WTC11 (cell line): Measurements from ENCODE around the gene LRRFIP1. TPM values are rescaled to one million over a fixed set of nuclear protein-coding genes. Genes with fewer than 3 reads are reported as not detected.

ENCODE experiments used
- ATAC-seq: fragments of 200-7000 bp; cut with Tn5 transposase; 2 replicates; pipeline ENCODE4 v1.10.0; 2021; ENCODE audit warnings: mild to moderate bottlenecking, moderate library complexity
- CTCF ChIA-PET: fragments of 300-600 bp; sonication (Branson Sonifier 250); formaldehyde crosslinking; loops from one replicate; lab custom pipeline; 2021; ENCODE audit warnings: antibody characterized with exemption; lab: Charles Lee
- POLR2A ChIA-PET: fragments of 350-600 bp; sonication (Branson Sonifier 250); formaldehyde crosslinking; loops from one replicate; lab custom pipeline; 2021; ENCODE audit warnings: antibody characterized with exemption; lab: Charles Lee
- DNase-seq: peaks from one replicate; pipeline ENCODE4 v3.0.0; 2021; ENCODE audit warnings: low spot score
- H3K27ac Mint-ChIP-seq: 2 replicates; pipeline ENCODE4 v1.8.0; 2021; ENCODE audit warnings: mixed read lengths
- H3K27me3 Mint-ChIP-seq: 2 replicates; pipeline ENCODE4 v1.8.0; 2021; ENCODE audit warnings: low read depth, mild to moderate bottlenecking, moderate library complexity, mixed read lengths
- H3K36me3 Mint-ChIP-seq: 2 replicates; pipeline ENCODE4 v1.8.0; 2021; ENCODE audit warnings: mixed read lengths
- H3K4me1 Mint-ChIP-seq: 2 replicates; pipeline ENCODE4 v1.8.0; 2022; ENCODE audit warnings: mixed read lengths
- H3K4me3 Mint-ChIP-seq: 2 replicates; pipeline ENCODE4 v1.8.0; 2021; ENCODE audit warnings: mild to moderate bottlenecking, moderate library complexity, mixed read lengths
- H3K9me3 Mint-ChIP-seq: 2 replicates; pipeline ENCODE4 v1.8.0; 2021; ENCODE audit warnings: mixed read lengths
- GABPB1 ChIP-seq: sonication (generic); formaldehyde crosslinking; IDR thresholded peaks from 2 replicates; pipeline ENCODE4 v1.8.1; 2023; ENCODE audit warnings: mild to moderate bottlenecking, missing genetic modification reagents
- GRHL2 ChIP-seq: fragments of 250-450 bp; sonication (Bioruptor Pico); IDR thresholded peaks from 2 replicates; pipeline ENCODE4 v1.8.0; 2022; ENCODE audit warnings: mild to moderate bottlenecking, moderate library complexity; ENCODE audit not compliant: insufficient replicate concordance, severe bottlenecking
- GTF2I ChIP-seq: fragments of 250-450 bp; sonication (Bioruptor Pico); conservative IDR thresholded peaks from 2 replicates; pipeline ENCODE4 v1.4.0; 2021; ENCODE audit warnings: mild to moderate bottlenecking
- JAZF1 ChIP-seq: fragments of 250-450 bp; sonication (Bioruptor Pico); IDR thresholded peaks from 2 replicates; pipeline ENCODE4 v1.9.0; 2021; ENCODE audit warnings: moderate library complexity, mild to moderate bottlenecking, inconsistent platforms
- NR3C1 ChIP-seq: sonication (generic); formaldehyde crosslinking; conservative IDR thresholded peaks from 2 replicates; pipeline ENCODE4 v1.8.1; 2023; ENCODE audit warnings: low read depth, mild to moderate bottlenecking, missing genetic modification reagents
- SMAD3 ChIP-seq: sonication (generic); formaldehyde crosslinking; IDR thresholded peaks from 2 replicates; pipeline ENCODE4 v1.8.0; 2022; ENCODE audit warnings: missing genetic modification reagents, mild to moderate bottlenecking, borderline replicate concordance
- ZNF121 ChIP-seq: sonication (generic); formaldehyde crosslinking; IDR thresholded peaks from 2 replicates; pipeline ENCODE4 v1.8.0; 2023; ENCODE audit warnings: missing genetic modification reagents
- ZNF138 ChIP-seq: sonication (generic); formaldehyde crosslinking; conservative IDR thresholded peaks from 2 replicates; pipeline ENCODE4 v1.8.1; 2022; ENCODE audit warnings: mild to moderate bottlenecking, moderate library complexity, missing genetic modification reagents
- ZNF219 ChIP-seq: sonication (generic); formaldehyde crosslinking; IDR thresholded peaks from 2 replicates; pipeline ENCODE4 v1.8.0; 2023; ENCODE audit warnings: missing genetic modification reagents, mild to moderate bottlenecking, borderline replicate concordance
- ZNF317 ChIP-seq: sonication (generic); formaldehyde crosslinking; IDR thresholded peaks from 2 replicates; pipeline ENCODE4 v1.8.1; 2023; ENCODE audit warnings: low read depth, mild to moderate bottlenecking, moderate library complexity, missing genetic modification reagents, borderline replicate concordance
- ZNF671 ChIP-seq: fragments of 250-450 bp; sonication (Bioruptor Pico); IDR thresholded peaks from 2 replicates; pipeline ENCODE4 v1.8.0; 2021; ENCODE audit warnings: mild to moderate bottlenecking
- total RNA-seq: library from RNA; stranded (reverse); gene quantifications from 3 replicates; pipeline ENCODE4 v1.2.3, GENCODE V29; 2021
- TF ChIP-seq, protein P1 (sequence below): sonication (generic); formaldehyde crosslinking; IDR thresholded peaks from 2 replicates; pipeline ENCODE4 v1.8.0; 2022; ENCODE audit warnings: missing genetic modification reagents
- TF ChIP-seq, protein P2 (sequence below): sonication (generic); formaldehyde crosslinking; IDR thresholded peaks from 2 replicates; pipeline ENCODE4 v1.8.0; 2022; ENCODE audit warnings: mild to moderate bottlenecking, missing genetic modification reagents
- TF ChIP-seq, protein P3 (sequence below): sonication (generic); formaldehyde crosslinking; IDR thresholded peaks from 2 replicates; pipeline ENCODE4 v1.8.1; 2022; ENCODE audit warnings: low read depth, mild to moderate bottlenecking, moderate library complexity, missing genetic modification reagents, borderline replicate concordance
- TF ChIP-seq, protein P4 (sequence below): sonication (generic); formaldehyde crosslinking; IDR thresholded peaks from 2 replicates; pipeline ENCODE4 v1.8.1; 2023; ENCODE audit warnings: mild to moderate bottlenecking, missing genetic modification reagents, moderate library complexity
- TF ChIP-seq, protein P5 (sequence below): sonication (generic); formaldehyde crosslinking; IDR thresholded peaks from 2 replicates; pipeline ENCODE4 v1.8.1; 2022; ENCODE audit warnings: mild to moderate bottlenecking, moderate library complexity, missing genetic modification reagents
- TF ChIP-seq, protein P6 (sequence below): sonication (generic); formaldehyde crosslinking; IDR thresholded peaks from 2 replicates; pipeline ENCODE4 v1.8.1; 2022; ENCODE audit warnings: missing genetic modification reagents, borderline replicate concordance
- TF ChIP-seq, protein P7 (sequence below): sonication (generic); formaldehyde crosslinking; IDR thresholded peaks from 2 replicates; pipeline ENCODE4 v1.8.1; 2023; ENCODE audit warnings: mild to moderate bottlenecking, missing genetic modification reagents, borderline replicate concordance
- TF ChIP-seq, protein P8 (sequence below): fragments of 250-450 bp; sonication (Bioruptor Pico); IDR thresholded peaks from 2 replicates; pipeline ENCODE4 v1.9.0; 2021; ENCODE audit warnings: mild to moderate bottlenecking

The LRRFIP1 gene
- total RNA-seq, 1 experiment from 2014 or later: 88.4 TPM

DNA sequence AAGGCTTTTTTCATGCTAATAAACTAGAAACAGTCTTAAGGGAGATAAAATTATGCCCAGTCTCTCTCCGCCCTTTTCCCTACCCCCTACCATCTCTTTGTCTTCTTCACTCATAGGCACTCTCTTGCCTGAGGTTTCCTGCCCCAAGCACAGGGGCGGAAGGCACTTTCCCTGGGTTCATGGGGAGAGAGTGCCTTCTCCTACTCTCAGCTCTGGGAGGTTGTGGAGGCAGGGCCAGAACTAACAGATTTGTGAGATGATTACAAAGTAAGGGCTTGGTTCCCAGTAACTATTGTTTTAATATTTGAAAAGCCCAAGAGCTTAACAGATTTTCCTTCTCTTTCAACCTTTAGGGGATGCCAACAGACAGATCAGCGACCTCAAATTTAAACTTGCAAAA, 145.1 kb downstream of the LRRFIP1 start (continued):
- TF ChIP-seq, protein P1, sequence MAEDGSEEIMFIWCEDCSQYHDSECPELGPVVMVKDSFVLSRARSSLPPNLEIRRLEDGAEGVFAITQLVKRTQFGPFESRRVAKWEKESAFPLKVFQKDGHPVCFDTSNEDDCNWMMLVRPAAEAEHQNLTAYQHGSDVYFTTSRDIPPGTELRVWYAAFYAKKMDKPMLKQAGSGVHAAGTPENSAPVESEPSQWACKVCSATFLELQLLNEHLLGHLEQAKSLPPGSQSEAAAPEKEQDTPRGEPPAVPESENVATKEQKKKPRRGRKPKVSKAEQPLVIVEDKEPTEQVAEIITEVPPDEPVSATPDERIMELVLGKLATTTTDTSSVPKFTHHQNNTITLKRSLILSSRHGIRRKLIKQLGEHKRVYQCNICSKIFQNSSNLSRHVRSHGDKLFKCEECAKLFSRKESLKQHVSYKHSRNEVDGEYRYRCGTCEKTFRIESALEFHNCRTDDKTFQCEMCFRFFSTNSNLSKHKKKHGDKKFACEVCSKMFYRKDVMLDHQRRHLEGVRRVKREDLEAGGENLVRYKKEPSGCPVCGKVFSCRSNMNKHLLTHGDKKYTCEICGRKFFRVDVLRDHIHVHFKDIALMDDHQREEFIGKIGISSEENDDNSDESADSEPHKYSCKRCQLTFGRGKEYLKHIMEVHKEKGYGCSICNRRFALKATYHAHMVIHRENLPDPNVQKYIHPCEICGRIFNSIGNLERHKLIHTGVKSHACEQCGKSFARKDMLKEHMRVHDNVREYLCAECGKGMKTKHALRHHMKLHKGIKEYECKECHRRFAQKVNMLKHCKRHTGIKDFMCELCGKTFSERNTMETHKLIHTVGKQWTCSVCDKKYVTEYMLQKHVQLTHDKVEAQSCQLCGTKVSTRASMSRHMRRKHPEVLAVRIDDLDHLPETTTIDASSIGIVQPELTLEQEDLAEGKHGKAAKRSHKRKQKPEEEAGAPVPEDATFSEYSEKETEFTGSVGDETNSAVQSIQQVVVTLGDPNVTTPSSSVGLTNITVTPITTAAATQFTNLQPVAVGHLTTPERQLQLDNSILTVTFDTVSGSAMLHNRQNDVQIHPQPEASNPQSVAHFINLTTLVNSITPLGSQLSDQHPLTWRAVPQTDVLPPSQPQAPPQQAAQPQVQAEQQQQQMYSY (CRISPR knock-in tag): no peak
- TF ChIP-seq, protein P2, sequence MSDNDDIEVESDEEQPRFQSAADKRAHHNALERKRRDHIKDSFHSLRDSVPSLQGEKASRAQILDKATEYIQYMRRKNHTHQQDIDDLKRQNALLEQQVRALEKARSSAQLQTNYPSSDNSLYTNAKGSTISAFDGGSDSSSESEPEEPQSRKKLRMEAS: no peak
- TF ChIP-seq GRHL2 (CRISPR knock-in tag): no peak
- TF ChIP-seq GABPB1 (CRISPR knock-in tag): no peak
- TF ChIP-seq, protein P3, sequence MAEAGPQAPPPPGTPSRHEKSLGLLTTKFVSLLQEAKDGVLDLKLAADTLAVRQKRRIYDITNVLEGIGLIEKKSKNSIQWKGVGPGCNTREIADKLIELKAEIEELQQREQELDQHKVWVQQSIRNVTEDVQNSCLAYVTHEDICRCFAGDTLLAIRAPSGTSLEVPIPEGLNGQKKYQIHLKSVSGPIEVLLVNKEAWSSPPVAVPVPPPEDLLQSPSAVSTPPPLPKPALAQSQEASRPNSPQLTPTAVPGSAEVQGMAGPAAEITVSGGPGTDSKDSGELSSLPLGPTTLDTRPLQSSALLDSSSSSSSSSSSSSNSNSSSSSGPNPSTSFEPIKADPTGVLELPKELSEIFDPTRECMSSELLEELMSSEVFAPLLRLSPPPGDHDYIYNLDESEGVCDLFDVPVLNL (CRISPR knock-in tag): no peak
- no peak for TF ChIP-seq ZNF317 (CRISPR knock-in tag)
- TF ChIP-seq SMAD3 (CRISPR knock-in tag): no peak
- no peak for TF ChIP-seq NR3C1
- TF ChIP-seq, protein P4, sequence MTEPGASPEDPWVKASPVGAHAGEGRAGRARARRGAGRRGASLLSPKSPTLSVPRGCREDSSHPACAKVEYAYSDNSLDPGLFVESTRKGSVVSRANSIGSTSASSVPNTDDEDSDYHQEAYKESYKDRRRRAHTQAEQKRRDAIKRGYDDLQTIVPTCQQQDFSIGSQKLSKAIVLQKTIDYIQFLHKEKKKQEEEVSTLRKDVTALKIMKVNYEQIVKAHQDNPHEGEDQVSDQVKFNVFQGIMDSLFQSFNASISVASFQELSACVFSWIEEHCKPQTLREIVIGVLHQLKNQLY (CRISPR knock-in tag): no peak

DNA sequence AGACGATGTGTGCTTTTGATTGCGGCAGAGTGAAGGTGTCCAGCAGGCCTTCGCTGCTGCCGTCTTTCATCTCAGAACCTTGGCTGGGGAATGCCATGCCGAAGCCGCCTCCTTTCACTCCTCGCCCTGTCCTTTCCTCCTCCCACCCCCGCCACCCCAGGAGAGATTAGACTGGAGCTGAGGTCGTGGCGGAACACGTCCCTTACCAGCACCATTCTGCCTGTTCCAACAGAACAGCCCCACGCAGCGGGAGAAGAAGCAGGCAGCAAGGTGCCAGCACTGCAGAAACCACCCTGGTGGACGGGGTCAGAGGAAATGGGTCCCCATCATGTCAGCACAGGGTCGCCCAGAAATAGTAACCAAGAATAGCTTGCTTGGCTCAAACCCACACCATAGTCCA, 146.4 kb downstream of the LRRFIP1 start:
- Mint-ChIP-seq H3K27me3 (no peaks in the 10 kb centered on the region), H3K4me1 (peaks cover 6% of the 10 kb centered on the region; the same call in 1 of the 2 replicates), H3K4me3 (no peak overlapping the region), H3K27ac (no peak overlapping the region), H3K36me3 (peaks cover 36% of the 10 kb centered on the region), H3K9me3 (peaks cover 10% of the 10 kb centered on the region)
- ATAC-seq (no peak), DNase-seq (no peak)
- POLR2A ChIA-PET: no interaction called here
- CTCF ChIA-PET: interaction anchor here (0.8 to 2.5 kb wide), 5 partner anchors 43 to 261 kb away, joined by 3 to 15 read pairs (median 3); no protein-coding TSS in a partner anchor
- TF ChIP-seq JAZF1 (CRISPR knock-in tag) (no peak), ZNF121 (no peak), ZNF671 (CRISPR knock-in tag) (no peak), ZNF219 (CRISPR knock-in tag) (no peak), GTF2I (no peak), ZNF138 (CRISPR knock-in tag) (no peak), SMAD3 (CRISPR knock-in tag) (no peak)
- TF ChIP-seq, protein P5, sequence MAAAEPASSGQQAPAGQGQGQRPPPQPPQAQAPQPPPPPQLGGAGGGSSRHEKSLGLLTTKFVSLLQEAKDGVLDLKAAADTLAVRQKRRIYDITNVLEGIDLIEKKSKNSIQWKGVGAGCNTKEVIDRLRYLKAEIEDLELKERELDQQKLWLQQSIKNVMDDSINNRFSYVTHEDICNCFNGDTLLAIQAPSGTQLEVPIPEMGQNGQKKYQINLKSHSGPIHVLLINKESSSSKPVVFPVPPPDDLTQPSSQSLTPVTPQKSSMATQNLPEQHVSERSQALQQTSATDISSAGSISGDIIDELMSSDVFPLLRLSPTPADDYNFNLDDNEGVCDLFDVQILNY: no peak
- TF ChIP-seq, protein P6, sequence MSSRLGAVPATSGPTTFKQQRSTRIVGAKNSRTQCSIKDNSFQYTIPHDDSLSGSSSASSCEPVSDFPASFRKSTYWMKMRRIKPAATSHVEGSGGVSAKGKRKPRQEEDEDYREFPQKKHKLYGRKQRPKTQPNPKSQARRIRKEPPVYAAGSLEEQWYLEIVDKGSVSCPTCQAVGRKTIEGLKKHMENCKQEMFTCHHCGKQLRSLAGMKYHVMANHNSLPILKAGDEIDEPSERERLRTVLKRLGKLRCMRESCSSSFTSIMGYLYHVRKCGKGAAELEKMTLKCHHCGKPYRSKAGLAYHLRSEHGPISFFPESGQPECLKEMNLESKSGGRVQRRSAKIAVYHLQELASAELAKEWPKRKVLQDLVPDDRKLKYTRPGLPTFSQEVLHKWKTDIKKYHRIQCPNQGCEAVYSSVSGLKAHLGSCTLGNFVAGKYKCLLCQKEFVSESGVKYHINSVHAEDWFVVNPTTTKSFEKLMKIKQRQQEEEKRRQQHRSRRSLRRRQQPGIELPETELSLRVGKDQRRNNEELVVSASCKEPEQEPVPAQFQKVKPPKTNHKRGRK (CRISPR knock-in tag): no peak
- TF ChIP-seq, protein P3 (CRISPR knock-in tag): no peak
- TF ChIP-seq, protein P7, sequence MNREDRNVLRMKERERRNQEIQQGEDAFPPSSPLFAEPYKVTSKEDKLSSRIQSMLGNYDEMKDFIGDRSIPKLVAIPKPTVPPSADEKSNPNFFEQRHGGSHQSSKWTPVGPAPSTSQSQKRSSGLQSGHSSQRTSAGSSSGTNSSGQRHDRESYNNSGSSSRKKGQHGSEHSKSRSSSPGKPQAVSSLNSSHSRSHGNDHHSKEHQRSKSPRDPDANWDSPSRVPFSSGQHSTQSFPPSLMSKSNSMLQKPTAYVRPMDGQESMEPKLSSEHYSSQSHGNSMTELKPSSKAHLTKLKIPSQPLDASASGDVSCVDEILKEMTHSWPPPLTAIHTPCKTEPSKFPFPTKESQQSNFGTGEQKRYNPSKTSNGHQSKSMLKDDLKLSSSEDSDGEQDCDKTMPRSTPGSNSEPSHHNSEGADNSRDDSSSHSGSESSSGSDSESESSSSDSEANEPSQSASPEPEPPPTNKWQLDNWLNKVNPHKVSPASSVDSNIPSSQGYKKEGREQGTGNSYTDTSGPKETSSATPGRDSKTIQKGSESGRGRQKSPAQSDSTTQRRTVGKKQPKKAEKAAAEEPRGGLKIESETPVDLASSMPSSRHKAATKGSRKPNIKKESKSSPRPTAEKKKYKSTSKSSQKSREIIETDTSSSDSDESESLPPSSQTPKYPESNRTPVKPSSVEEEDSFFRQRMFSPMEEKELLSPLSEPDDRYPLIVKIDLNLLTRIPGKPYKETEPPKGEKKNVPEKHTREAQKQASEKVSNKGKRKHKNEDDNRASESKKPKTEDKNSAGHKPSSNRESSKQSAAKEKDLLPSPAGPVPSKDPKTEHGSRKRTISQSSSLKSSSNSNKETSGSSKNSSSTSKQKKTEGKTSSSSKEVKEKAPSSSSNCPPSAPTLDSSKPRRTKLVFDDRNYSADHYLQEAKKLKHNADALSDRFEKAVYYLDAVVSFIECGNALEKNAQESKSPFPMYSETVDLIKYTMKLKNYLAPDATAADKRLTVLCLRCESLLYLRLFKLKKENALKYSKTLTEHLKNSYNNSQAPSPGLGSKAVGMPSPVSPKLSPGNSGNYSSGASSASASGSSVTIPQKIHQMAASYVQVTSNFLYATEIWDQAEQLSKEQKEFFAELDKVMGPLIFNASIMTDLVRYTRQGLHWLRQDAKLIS (CRISPR knock-in tag): no peak
- TF ChIP-seq, protein P2: no peak
- TF ChIP-seq, protein P8, sequence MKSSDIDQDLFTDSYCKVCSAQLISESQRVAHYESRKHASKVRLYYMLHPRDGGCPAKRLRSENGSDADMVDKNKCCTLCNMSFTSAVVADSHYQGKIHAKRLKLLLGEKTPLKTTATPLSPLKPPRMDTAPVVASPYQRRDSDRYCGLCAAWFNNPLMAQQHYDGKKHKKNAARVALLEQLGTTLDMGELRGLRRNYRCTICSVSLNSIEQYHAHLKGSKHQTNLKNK: no peak
